Measurements from ENCODE around the gene EPO. TPM values are rescaled to one million over a fixed set of nuclear protein-coding genes. Genes with fewer than 3 reads are reported as not detected.

Gene EPO
- total RNA-seq, 1 donor from 2014 or later = 0.58 TPM

DNA sequence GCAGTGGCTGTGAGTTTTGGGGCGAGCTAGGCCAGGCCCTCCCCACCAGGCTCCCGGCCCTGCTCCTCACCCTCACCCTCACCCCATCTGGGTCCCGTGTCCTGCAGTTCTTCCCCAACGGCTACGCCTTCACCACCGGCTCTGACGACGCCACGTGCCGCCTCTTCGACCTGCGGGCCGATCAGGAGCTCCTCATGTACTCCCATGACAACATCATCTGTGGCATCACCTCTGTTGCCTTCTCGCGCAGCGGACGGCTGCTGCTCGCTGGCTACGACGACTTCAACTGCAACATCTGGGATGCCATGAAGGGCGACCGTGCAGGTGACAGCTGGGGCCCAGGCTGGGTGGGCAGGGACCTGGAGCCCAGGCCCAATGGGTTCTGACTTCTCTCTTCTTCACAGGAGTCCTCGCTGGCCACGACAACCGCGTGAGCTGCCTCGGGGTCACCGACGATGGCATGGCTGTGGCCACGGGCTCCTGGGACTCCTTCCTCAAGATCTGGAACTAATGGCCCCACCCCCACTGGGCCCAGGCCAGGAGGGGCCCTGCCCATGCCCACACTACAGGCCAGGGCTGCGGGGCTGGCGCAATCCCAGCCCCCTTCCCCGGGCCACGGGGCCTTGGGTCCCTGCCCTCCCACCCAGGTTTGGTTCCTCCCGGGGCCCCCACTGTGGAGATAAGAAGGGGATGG, 41.8 kb upstream of the EPO start:
- peaks cover 81% of the 10 kb centered on the region for H4K20me1 ChIP-seq (ENCODE audit: low read depth)
- DNase-seq (ENCODE audit: low spot score) = no peak

DNA sequence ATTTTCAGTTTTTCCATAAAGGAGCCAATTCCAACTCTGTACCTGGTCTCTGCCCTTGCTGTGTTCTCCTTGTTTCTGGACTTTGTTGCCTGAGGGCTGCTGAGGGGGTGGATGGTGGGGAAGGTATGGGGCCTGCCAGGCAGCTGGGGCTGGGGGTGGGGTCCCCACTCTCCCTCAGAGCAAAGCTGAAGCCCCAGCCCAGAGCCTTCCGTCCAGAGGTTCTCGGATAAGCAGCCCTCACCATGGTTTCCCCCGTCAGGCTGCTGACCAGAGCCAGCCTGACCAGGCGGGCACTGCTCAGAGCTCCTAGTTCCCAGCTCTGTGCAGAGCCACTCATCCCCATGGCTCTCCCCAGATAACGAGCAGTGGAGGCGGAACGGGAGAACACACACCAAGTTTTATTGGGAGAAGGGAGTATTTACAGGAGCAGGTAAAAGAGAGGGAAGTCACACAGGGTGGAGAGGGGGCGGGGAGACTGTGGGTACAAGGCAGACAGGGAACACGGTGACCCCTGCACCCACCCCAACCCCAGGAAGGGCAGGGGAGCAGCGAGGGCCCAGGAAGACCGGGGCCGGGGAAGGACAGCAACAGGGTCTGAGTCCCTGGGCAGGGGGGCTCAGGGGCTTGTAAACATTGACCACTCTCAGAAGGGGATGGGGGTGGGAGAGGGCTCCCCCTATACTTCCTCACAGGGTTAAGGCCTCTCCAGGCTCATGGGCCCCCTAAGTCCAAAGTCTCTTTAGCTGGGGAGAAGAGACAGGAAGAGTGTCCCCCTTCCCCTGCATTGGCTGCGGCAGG, 40.9 kb upstream of the EPO start:
- DNase-seq (ENCODE audit: low spot score) = no peak
- Mint-ChIP-seq H3K36me3 (peaks cover 9% of the 10 kb centered on the region), H3K4me1 (peaks cover 8% of the 10 kb centered on the region), H3K27me3 (ENCODE audit: insufficient read depth, low read depth) (peaks cover 3% of the 10 kb centered on the region), H3K4me3 (peak overlapping the region; percentile 21), H3K9me3 (no peaks in the 10 kb centered on the region), H3K27ac (no peak overlapping the region)
- TF ChIP-seq EZH2phosphoT487 (IDR thresholded peaks at IDR 0.05) (no peak), EZH2 (IDR thresholded peaks at IDR 0.05) (no peak)
- TF ChIP-seq, protein P1, sequence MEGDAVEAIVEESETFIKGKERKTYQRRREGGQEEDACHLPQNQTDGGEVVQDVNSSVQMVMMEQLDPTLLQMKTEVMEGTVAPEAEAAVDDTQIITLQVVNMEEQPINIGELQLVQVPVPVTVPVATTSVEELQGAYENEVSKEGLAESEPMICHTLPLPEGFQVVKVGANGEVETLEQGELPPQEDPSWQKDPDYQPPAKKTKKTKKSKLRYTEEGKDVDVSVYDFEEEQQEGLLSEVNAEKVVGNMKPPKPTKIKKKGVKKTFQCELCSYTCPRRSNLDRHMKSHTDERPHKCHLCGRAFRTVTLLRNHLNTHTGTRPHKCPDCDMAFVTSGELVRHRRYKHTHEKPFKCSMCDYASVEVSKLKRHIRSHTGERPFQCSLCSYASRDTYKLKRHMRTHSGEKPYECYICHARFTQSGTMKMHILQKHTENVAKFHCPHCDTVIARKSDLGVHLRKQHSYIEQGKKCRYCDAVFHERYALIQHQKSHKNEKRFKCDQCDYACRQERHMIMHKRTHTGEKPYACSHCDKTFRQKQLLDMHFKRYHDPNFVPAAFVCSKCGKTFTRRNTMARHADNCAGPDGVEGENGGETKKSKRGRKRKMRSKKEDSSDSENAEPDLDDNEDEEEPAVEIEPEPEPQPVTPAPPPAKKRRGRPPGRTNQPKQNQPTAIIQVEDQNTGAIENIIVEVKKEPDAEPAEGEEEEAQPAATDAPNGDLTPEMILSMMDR (IDR thresholded peaks at IDR 0.05) = no peak
- no peaks in the 10 kb centered on the region for H3K36me3 ChIP-seq
- H3K4me3 ChIP-seq = no peak overlapping the region
- peaks cover 13% of the 10 kb centered on the region for H3K79me2 ChIP-seq (ENCODE audit: low read depth)
- H3K27me3 ChIP-seq = no peaks in the 10 kb centered on the region
- H3K4me2 ChIP-seq = no peak overlapping the region
- peaks cover 80% of the 10 kb centered on the region for H4K20me1 ChIP-seq (ENCODE audit: low read depth)
- H3K9ac ChIP-seq = no peak overlapping the region
- H2AFZ ChIP-seq (replicated peaks) = no peak overlapping the region
- peaks cover 53% of the 10 kb centered on the region for H3F3A ChIP-seq (ENCODE audit: low read depth)
- H3K4me1 ChIP-seq = no peaks in the 10 kb centered on the region
- no peaks in the 10 kb centered on the region for H3K9me3 ChIP-seq (ENCODE audit: low read depth)
- peak overlapping the region; percentile 83 for H3K27ac ChIP-seq

More for the DNA sequence above, 41.8 kb upstream of the EPO start:
- H3F3A ChIP-seq (ENCODE audit: low read depth) = peaks cover 53% of the 10 kb centered on the region
- no peaks in the 10 kb centered on the region for H3K9me3 Mint-ChIP-seq
- H3K4me3 ChIP-seq = no peak overlapping the region
- H3K9me3 ChIP-seq (ENCODE audit: low read depth) = no peaks in the 10 kb centered on the region
- no peak overlapping the region for H3K9ac ChIP-seq
- peak overlapping the region; percentile 79 for H3K4me3 Mint-ChIP-seq
- H3K4me1 Mint-ChIP-seq = peaks cover 8% of the 10 kb centered on the region
- no peaks in the 10 kb centered on the region for H3K36me3 ChIP-seq
- no peaks in the 10 kb centered on the region for H3K4me1 ChIP-seq
- no peak overlapping the region for H3K4me2 ChIP-seq
- H3K27me3 ChIP-seq = no peaks in the 10 kb centered on the region
- H2AFZ ChIP-seq (replicated peaks) = no peak overlapping the region
- H3K36me3 Mint-ChIP-seq = peaks cover 9% of the 10 kb centered on the region
- H3K27me3 Mint-ChIP-seq (ENCODE audit: insufficient read depth, low read depth) = peaks cover 3% of the 10 kb centered on the region
- TF ChIP-seq, protein P1 (IDR thresholded peaks at IDR 0.05) = no peak
- TF ChIP-seq EZH2 (IDR thresholded peaks at IDR 0.05) = no peak
- no peak for TF ChIP-seq EZH2phosphoT487 (IDR thresholded peaks at IDR 0.05)
- H3K79me2 ChIP-seq (ENCODE audit: low read depth) = peaks cover 19% of the 10 kb centered on the region
- peak overlapping the region; percentile 83 for H3K27ac ChIP-seq
- peak overlapping the region; percentile 88 for H3K27ac Mint-ChIP-seq

DNA sequence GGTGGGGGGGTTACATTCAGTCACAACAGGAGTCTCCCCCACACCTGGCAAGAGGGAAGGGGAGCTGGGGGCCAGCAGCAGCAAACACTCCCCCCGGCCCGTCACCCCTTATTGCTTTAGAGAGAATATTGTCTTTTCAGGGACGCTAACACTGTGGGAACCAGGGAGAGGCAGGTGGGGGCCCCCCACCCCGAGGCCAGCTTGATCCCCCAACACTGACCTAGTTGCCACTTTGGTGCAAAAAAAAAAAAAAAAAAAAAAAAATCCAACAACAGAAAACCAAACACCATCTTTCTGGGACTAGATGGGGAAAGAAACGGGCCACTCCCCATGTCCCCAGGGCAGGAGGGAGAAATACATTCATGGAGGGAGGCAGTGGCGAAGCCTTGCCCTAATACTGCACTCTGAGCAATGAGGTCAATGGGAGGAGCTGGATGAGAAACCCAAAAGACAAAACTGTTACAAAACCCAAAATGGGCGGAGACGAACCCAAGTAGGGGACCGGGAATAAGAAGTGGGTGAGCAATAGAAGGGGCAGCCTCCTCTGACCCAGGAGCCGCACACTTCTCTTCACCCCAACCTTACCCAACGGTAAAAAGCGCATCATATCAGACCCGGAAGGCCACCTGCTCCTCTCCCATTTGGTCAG, 40.2 kb upstream of the EPO start:
- Histone ChIP-seq H2AFZ (replicated peaks) (no peak overlapping the region), H3K79me2 (ENCODE audit: low read depth) (peaks cover 7% of the 10 kb centered on the region), H4K20me1 (ENCODE audit: low read depth) (peaks cover 74% of the 10 kb centered on the region), H3K27me3 (no peaks in the 10 kb centered on the region), H3K9me3 (ENCODE audit: low read depth) (no peaks in the 10 kb centered on the region), H3K4me2 (no peak overlapping the region), H3F3A (ENCODE audit: low read depth) (peaks cover 56% of the 10 kb centered on the region), H3K4me1 (no peaks in the 10 kb centered on the region), H3K4me3 (no peak overlapping the region), H3K36me3 (no peaks in the 10 kb centered on the region), H3K9ac (no peak overlapping the region), H3K27ac (peak overlapping the region; percentile 29)
- H3K9me3 Mint-ChIP-seq = no peaks in the 10 kb centered on the region
- peaks cover 8% of the 10 kb centered on the region for H3K4me1 Mint-ChIP-seq
- no peak overlapping the region for H3K4me3 Mint-ChIP-seq
- no peak for DNase-seq (ENCODE audit: low spot score)
- TF ChIP-seq, protein P1 (IDR thresholded peaks at IDR 0.05) = no peak
- TF ChIP-seq EZH2 (IDR thresholded peaks at IDR 0.05) (no peak), EZH2phosphoT487 (IDR thresholded peaks at IDR 0.05) (no peak)
- H3K27ac Mint-ChIP-seq = peak overlapping the region; percentile 26
- H3K36me3 Mint-ChIP-seq = peaks cover 9% of the 10 kb centered on the region
- H3K27me3 Mint-ChIP-seq (ENCODE audit: insufficient read depth, low read depth) = peaks cover 3% of the 10 kb centered on the region

All from neural progenitor cell (in vitro differentiated cells).